Endodermal cell (in vitro differentiated cells): ENCODE measurements around the gene RGS9. TPM values are rescaled to one million over a fixed set of nuclear protein-coding genes. Genes with fewer than 3 reads are reported as not detected.

Source experiments
- DNase-seq: peaks from one replicate; pipeline ENCODE4 v3.0.0-alpha.2; 2017
- H3K27ac ChIP-seq: 2 replicates; pipeline ENCODE4 v1.5.1; 2013; ENCODE audit warnings: mild to moderate bottlenecking, low read depth, low read length, moderate library complexity
- H3K27me3 ChIP-seq: 2 replicates; pipeline ENCODE4 v1.6.1; 2013; ENCODE audit warnings: mild to moderate bottlenecking, low read length, moderate library complexity; ENCODE audit not compliant: insufficient read depth, control insufficient read depth, poor library complexity, severe bottlenecking
- H3K36me3 ChIP-seq: 2 replicates; pipeline ENCODE4 v1.7.0; 2013; ENCODE audit warnings: mild to moderate bottlenecking, low read length, moderate library complexity; ENCODE audit not compliant: control insufficient read depth, insufficient read depth
- H3K4me1 ChIP-seq: one replicate; pipeline ENCODE4 v1.7.0; 2013; ENCODE audit warnings: low read length; ENCODE audit not compliant: control insufficient read depth, insufficient read depth
- H3K4me3 ChIP-seq: 2 replicates; pipeline ENCODE4 v1.5.1; 2013; ENCODE audit warnings: mild to moderate bottlenecking, low read length, moderate library complexity
- H3K9ac ChIP-seq: 2 replicates; pipeline ENCODE4 v1.6.1; 2013; ENCODE audit warnings: mild to moderate bottlenecking, low read length, moderate library complexity; ENCODE audit not compliant: poor library complexity, severe bottlenecking; ENCODE audit errors: extremely low read depth
- H3K9me3 ChIP-seq: 2 replicates; pipeline ENCODE4 v1.6.1; 2013; ENCODE audit warnings: mild to moderate bottlenecking, low read length, moderate library complexity; ENCODE audit not compliant: control insufficient read depth
- H3K27ac Mint-ChIP-seq: 2 replicates; pipeline ENCODE4 v1.8.0; 2020; ENCODE audit warnings: mixed read lengths
- H3K27me3 Mint-ChIP-seq: 2 replicates; pipeline ENCODE4 v1.8.0; 2021; ENCODE audit warnings: mild to moderate bottlenecking, mixed read lengths; ENCODE audit not compliant: insufficient read depth
- H3K36me3 Mint-ChIP-seq: 2 replicates; pipeline ENCODE4 v1.8.0; 2020; ENCODE audit warnings: low read depth, mixed read lengths
- H3K4me1 Mint-ChIP-seq: 2 replicates; pipeline ENCODE4 v1.8.0; 2020; ENCODE audit warnings: mixed read lengths
- H3K4me3 Mint-ChIP-seq: 2 replicates; pipeline ENCODE4 v1.8.0; 2020; ENCODE audit warnings: mild to moderate bottlenecking, moderate library complexity, mixed read lengths
- H3K9me3 Mint-ChIP-seq: 2 replicates; pipeline ENCODE4 v1.8.0; 2020; ENCODE audit warnings: mild to moderate bottlenecking, mixed read lengths
- WGBS, 2 experiments: methylation state at CpG; one replicate each; pipeline versions ENCODE4 v1.1.5 to v1.1.7; 2013; ENCODE audit warnings: missing lambda C conversion rate in 2 of 2, mixed read lengths in 1 of 2; ENCODE audit not compliant: insufficient coverage in 1 of 2, insufficient read length in 1 of 2; 5-methylcytosine and 5-hydroxymethylcytosine counted together
- total RNA-seq, 2 donors: library from RNA; stranded (reverse); fragmentation: NEBNext Ultra II Directional in 1 of 2; extraction: Animal tissue kit (Norgen Biotek cat#: 25700) in 1 of 2; gene quantifications; 2 replicates in 1 of 2; 3 replicates in 1 of 2; pipeline ENCODE4 v1.2.1, GENCODE V29; 2021
- TF ChIP-seq, protein P1 (sequence below): fragments of 200-600 bp; sonication (generic); conservative IDR thresholded peaks from 2 replicates; pipeline ENCODE4 v1.5.0; 2021; ENCODE audit warnings: antibody characterized with exemption, mild to moderate bottlenecking

The RGS9 gene
- total RNA-seq, 2 donors from 2014 or later = 11.1 to 14.7 TPM

DNA sequence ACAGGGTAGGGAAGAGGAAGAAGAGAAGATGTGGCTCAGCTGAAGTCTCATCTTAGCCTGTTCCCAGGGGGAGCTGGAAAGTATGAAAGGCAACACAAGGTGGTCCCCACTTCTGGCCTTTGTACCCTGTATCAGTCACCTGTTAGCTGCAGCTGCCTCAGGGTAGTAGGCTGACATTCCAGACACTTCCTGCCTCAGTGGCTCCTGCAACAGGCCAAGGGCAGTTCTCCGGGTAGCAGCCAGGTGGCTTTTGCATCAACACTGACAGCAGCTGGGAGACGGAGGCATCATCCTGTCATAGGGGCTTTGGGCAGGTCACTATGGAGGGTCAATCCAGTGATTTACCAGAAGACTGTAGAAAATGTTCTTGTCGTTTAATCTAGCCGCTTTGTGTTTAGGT lies 124.0 kb downstream of the RGS9 start:
- Mint-ChIP-seq H3K27ac (no peak overlapping the region), H3K4me1 (peaks cover 3% of the 10 kb centered on the region), H3K27me3 (no peaks in the 10 kb centered on the region), H3K4me3 (no peak overlapping the region), H3K36me3 (no peaks in the 10 kb centered on the region), H3K9me3 (no peaks in the 10 kb centered on the region)
- Histone ChIP-seq H3K9me3 (no peaks in the 10 kb centered on the region), H3K9ac (no peak overlapping the region), H3K36me3 (no peaks in the 10 kb centered on the region), H3K27me3 (no peaks in the 10 kb centered on the region), H3K27ac (no peak overlapping the region), H3K4me3 (no peak overlapping the region), H3K4me1 (no peaks in the 10 kb centered on the region)
- 83 to 89% methylated on average over 4 of the region's 4 CpGs for WGBS, 2 experiments
- TF ChIP-seq, protein P1, sequence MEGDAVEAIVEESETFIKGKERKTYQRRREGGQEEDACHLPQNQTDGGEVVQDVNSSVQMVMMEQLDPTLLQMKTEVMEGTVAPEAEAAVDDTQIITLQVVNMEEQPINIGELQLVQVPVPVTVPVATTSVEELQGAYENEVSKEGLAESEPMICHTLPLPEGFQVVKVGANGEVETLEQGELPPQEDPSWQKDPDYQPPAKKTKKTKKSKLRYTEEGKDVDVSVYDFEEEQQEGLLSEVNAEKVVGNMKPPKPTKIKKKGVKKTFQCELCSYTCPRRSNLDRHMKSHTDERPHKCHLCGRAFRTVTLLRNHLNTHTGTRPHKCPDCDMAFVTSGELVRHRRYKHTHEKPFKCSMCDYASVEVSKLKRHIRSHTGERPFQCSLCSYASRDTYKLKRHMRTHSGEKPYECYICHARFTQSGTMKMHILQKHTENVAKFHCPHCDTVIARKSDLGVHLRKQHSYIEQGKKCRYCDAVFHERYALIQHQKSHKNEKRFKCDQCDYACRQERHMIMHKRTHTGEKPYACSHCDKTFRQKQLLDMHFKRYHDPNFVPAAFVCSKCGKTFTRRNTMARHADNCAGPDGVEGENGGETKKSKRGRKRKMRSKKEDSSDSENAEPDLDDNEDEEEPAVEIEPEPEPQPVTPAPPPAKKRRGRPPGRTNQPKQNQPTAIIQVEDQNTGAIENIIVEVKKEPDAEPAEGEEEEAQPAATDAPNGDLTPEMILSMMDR = peak; percentile 73
- peak; percentile 77 for DNase-seq

DNA sequence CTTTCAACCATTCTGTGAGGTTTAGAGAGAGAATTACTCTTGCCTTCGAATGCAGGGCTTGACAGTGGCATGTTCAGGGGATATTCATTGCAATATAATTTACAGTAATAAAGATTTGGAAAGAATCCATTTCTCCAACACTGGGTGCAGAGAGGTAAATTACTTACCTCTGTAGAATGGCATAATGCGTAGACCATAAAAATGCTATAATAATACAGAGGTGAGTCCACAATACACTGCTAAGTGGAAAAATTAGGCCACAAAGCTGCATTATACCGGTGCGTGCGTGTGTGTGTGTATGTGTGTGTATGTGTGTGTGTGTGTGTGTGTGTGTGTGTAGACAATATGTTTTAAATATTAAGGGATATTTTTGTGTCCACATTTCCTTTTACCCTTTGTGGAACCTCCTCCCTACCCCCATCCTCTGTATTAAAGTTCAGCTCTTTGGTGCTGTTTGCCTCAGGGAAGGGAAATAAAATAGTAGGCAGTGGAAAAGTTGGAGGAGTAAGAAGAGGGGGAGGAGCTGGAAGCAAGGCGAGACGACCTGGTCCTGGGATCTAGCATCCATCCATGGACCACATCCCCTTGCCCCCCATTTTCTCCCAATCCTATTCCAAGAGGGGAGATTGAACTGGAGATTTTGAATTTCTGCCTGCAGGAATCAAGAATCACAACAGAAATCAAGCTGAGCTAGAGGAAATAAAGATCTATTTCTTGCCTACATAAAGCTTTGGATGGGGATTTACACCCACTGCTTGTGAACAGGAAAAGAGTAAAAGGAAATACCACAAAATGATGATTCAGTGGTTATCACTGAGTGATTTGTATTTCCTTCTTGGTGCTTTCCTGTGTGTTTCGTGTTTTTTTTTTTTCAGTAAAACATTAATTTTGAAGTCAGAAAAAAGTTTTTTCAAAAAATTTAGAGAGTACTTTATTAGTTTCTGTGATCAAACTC lies 124.8 kb downstream of the RGS9 start:
- peak; percentile 20 for DNase-seq
- H3K27me3 Mint-ChIP-seq = no peaks in the 10 kb centered on the region

DNA sequence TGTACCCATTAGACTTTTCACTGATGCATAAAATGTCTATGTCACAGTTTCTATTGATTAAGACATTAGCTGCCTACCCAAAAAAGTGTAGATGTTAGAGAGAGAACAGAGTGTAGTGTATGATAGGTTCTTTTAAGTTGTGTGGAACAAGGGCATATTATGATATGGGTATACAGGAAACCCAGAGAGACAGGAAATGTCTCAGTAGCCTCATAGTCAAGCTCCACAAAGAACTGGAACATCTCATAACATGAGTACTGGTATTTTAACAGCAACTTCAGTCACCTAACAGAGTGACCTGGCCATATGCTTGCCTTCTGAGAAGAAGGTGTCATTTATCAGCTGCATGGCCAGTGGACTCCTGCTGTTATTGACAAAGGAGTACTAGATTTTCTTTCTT lies 128.1 kb downstream of the RGS9 start:
- Mint-ChIP-seq H3K4me3 (no peak overlapping the region), H3K36me3 (no peaks in the 10 kb centered on the region), H3K4me1 (no peaks in the 10 kb centered on the region)

More for the DNA sequence above, 124.8 kb downstream of the RGS9 start:
- Histone ChIP-seq H3K27me3 (no peaks in the 10 kb centered on the region), H3K9me3 (no peaks in the 10 kb centered on the region), H3K9ac (no peak overlapping the region), H3K4me3 (no peak overlapping the region), H3K27ac (no peak overlapping the region), H3K36me3 (no peaks in the 10 kb centered on the region), H3K4me1 (no peaks in the 10 kb centered on the region)
- Mint-ChIP-seq H3K36me3 (no peaks in the 10 kb centered on the region), H3K27ac (no peak overlapping the region), H3K9me3 (no peaks in the 10 kb centered on the region), H3K4me1 (peaks cover 3% of the 10 kb centered on the region), H3K4me3 (no peak overlapping the region)
- TF ChIP-seq, protein P1 = no peak
- WGBS, 2 experiments = 91 to 100% methylated on average over 2 to 5 of the region's 8 CpGs

More for the DNA sequence above, 128.1 kb downstream of the RGS9 start:
- Histone ChIP-seq H3K36me3 (no peaks in the 10 kb centered on the region), H3K27ac (no peak overlapping the region), H3K9me3 (no peaks in the 10 kb centered on the region), H3K4me1 (no peaks in the 10 kb centered on the region), H3K27me3 (no peaks in the 10 kb centered on the region), H3K9ac (no peak overlapping the region), H3K4me3 (no peak overlapping the region)
- DNase-seq = no peak
- H3K27me3 Mint-ChIP-seq = no peaks in the 10 kb centered on the region
- TF ChIP-seq, protein P1 = no peak
- H3K27ac Mint-ChIP-seq = no peak overlapping the region
- no peaks in the 10 kb centered on the region for H3K9me3 Mint-ChIP-seq
